ENCODE measurements around the gene DHX57.

The DHX57 gene

DNA sequence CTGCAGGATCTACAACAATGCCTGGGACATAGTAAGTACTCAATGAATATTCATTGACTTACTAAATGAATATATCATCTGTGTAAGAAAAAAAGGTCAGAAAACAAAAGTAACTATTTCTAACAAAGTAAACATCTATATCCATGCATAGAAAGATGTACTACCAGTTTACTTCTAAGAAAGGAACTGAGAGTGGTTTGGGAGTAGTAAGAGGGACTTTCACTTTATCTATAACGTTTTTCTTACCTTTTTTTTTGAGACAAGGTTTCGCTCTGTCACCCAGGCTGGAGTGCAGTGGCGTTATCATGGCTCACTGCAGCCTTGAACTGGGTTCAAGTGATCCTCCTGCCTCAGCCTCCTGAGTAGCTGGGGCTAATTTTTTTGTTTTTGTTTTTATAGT is 25.7 kb downstream of the DHX57 start:
- Histone ChIP-seq H4K20me1 (ENCODE audit: control insufficient read depth, insufficient read depth, low read depth, low read length) (no peaks in the 10 kb centered on the region), H3K9me2 (replicated peaks; ENCODE audit: control insufficient read depth, low read length) (no peaks in the 10 kb centered on the region), H3K27ac (ENCODE audit: low read depth, low read length) (no peak overlapping the region), H3F3A (ENCODE audit: control insufficient read depth, insufficient read depth) (no peaks in the 10 kb centered on the region), H3K27me3 (ENCODE audit: control insufficient read depth, low read length) (no peaks in the 10 kb centered on the region), H3K4me3 (ENCODE audit: low read length) (no peak overlapping the region), H3K9me3 (ENCODE audit: control insufficient read depth, insufficient read depth, low read length) (no peaks in the 10 kb centered on the region), H3K4me2 (ENCODE audit: low read length) (no peak overlapping the region), H3K79me2 (ENCODE audit: control insufficient read depth, low read length) (no peaks in the 10 kb centered on the region), H3K36me3 (ENCODE audit: control insufficient read depth, low read length) (peaks cover 10% of the 10 kb centered on the region), H3K4me1 (ENCODE audit: control insufficient read depth, low read length) (no peaks in the 10 kb centered on the region)
- no peak for TF ChIP-seq EZH2phosphoT487 (IDR thresholded peaks at IDR 0.05; ENCODE audit: borderline replicate concordance, low read length)
- no peak for TF ChIP-seq CTCF (IDR thresholded peaks at IDR 0.05; ENCODE audit: low read depth, low read length, poor library complexity, severe bottlenecking)

DNA sequence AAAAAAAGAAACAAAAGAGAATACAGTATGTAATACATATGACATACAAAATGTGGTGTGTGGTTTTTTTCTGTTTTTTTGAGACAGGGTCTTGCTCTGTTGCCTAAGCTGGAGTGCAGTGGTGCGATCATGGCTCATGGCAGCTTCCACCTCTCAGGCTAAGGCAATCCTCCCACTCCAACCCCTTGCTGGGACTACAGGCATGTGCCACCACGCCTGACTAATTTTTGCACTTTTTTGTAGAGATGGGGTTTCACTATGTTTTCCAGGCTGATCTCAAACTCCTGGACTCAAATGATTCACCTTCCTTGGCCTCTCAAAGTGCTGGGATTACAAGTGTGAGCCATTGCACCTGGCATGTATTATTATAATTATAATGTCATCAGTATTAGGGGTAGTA is 38.9 kb downstream of the DHX57 start:
- Histone ChIP-seq H3F3A (ENCODE audit: control insufficient read depth, insufficient read depth) (peaks cover 4% of the 10 kb centered on the region; the same call in 1 of the 2 replicates), H3K27me3 (ENCODE audit: control insufficient read depth, low read length) (no peaks in the 10 kb centered on the region), H3K4me3 (ENCODE audit: low read length) (no peak overlapping the region), H4K20me1 (ENCODE audit: control insufficient read depth, insufficient read depth, low read depth, low read length) (no peaks in the 10 kb centered on the region), H3K36me3 (ENCODE audit: control insufficient read depth, low read length) (no peaks in the 10 kb centered on the region), H3K79me2 (ENCODE audit: control insufficient read depth, low read length) (no peaks in the 10 kb centered on the region), H3K9me2 (replicated peaks; ENCODE audit: control insufficient read depth, low read length) (no peaks in the 10 kb centered on the region), H3K27ac (ENCODE audit: low read depth, low read length) (no peak overlapping the region), H3K4me2 (ENCODE audit: low read length) (no peak overlapping the region), H3K4me1 (ENCODE audit: control insufficient read depth, low read length) (no peaks in the 10 kb centered on the region), H3K9me3 (ENCODE audit: control insufficient read depth, insufficient read depth, low read length) (no peaks in the 10 kb centered on the region)
- TF ChIP-seq CTCF (IDR thresholded peaks at IDR 0.05; ENCODE audit: low read depth, low read length, poor library complexity, severe bottlenecking) (no peak), EZH2phosphoT487 (IDR thresholded peaks at IDR 0.05; ENCODE audit: borderline replicate concordance, low read length) (no peak)

DNA sequence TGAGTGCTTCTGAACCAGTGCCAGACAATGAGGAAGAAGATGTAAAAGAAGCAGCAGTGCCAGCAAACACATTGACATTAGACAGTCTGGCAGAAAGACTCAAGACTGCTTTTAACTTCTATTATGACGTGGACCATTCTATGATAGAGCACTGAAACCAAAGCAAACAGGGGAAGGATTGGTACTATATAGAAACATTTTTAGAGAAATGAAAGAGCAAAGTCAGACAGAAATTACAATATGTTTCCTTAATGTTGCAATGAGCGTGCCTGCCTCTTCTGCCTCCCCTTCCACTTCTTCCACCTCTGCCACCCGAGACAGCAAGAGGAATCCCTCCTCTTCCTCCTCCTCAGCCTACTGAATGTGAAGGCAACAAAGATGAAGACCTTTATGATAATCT is 39.7 kb downstream of the DHX57 start:
- Histone ChIP-seq H3K9me2 (replicated peaks; ENCODE audit: control insufficient read depth, low read length) (no peaks in the 10 kb centered on the region), H3K9me3 (ENCODE audit: control insufficient read depth, insufficient read depth, low read length) (no peaks in the 10 kb centered on the region), H3K27ac (ENCODE audit: low read depth, low read length) (no peak overlapping the region), H3F3A (ENCODE audit: control insufficient read depth, insufficient read depth) (peaks cover 4% of the 10 kb centered on the region; the same call in 1 of the 2 replicates), H3K27me3 (ENCODE audit: control insufficient read depth, low read length) (no peaks in the 10 kb centered on the region), H4K20me1 (ENCODE audit: control insufficient read depth, insufficient read depth, low read depth, low read length) (no peaks in the 10 kb centered on the region), H3K4me2 (ENCODE audit: low read length) (no peak overlapping the region), H3K79me2 (ENCODE audit: control insufficient read depth, low read length) (no peaks in the 10 kb centered on the region), H3K4me1 (ENCODE audit: control insufficient read depth, low read length) (no peaks in the 10 kb centered on the region), H3K4me3 (ENCODE audit: low read length) (no peak overlapping the region), H3K36me3 (ENCODE audit: control insufficient read depth, low read length) (no peaks in the 10 kb centered on the region)
- TF ChIP-seq EZH2phosphoT487 (IDR thresholded peaks at IDR 0.05; ENCODE audit: borderline replicate concordance, low read length) (no peak), CTCF (IDR thresholded peaks at IDR 0.05; ENCODE audit: low read depth, low read length, poor library complexity, severe bottlenecking) (no peak)
